Activated CD8-positive, alpha-beta memory T cell treated with anti-CD3 and anti-CD28 coated beads, Interleukin-2, amount 50 U/mL, for 48 hours (primary cell): ENCODE results near the gene CEP57.
"Not testable (repeated sequence)": the region's sequence is repeated elsewhere in the genome, so short reads cannot be mapped to it uniquely, and the experiment has no call there.

ENCODE experiments used
- DNase-seq: peaks from one replicate; pipeline ENCODE4 v3.0.0-alpha.2; 2020

The CEP57 gene

DNA sequence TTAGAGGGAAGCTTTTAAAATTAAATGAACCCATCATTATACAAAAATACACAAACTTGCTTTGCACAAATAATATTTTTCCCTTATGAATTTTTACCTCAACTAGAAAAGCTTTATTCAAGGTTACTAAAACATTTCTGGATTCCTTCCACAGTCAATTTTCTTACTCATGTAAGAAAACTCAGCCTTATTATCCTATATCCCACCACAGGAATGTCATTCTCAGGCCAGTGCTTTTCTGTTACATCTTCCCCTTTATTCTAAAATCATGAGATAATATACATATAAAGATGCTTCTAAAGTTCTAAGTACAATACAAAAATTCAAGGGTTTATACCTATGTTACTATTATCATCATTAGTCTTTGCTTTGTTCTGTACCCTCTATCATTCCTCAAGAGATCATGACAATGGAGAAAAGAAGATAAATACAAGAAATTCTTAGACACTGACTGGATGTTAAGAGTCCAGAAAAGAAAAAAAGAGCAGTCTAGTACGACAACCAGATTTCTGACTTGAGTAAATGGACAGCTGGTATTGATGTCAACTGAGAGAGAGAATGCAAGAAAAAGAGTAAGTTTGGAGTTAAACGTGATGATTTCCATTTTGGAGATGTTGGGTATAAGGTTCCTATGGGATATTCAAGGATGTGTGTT, 73.3 kb downstream of the CEP57 start:
- DNase-seq, result no peak

GRCh38 chr11:95867105-95867504, 76.8 kb downstream of the CEP57 start:
- no peak for DNase-seq

DNA sequence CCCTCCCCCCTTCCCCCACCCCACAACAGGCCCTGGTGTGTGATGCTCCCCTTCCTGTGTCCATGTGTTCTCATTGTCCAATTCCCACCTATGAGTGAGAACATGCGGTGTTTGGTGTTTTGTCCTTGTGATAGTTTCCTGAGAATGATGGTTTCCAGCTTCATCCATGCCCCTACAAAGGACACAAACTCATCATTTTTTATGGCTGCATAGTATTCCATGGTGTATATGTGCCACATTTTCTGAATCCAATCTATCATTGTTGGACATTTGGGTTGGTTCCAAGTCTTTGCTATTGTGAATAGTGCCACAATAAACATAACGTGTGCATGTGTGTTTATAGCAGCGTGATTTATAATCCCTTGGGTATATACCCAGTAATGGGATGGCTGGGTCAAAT, 80.6 kb downstream of the CEP57 start:
- not testable (repeated sequence) for DNase-seq

DNA sequence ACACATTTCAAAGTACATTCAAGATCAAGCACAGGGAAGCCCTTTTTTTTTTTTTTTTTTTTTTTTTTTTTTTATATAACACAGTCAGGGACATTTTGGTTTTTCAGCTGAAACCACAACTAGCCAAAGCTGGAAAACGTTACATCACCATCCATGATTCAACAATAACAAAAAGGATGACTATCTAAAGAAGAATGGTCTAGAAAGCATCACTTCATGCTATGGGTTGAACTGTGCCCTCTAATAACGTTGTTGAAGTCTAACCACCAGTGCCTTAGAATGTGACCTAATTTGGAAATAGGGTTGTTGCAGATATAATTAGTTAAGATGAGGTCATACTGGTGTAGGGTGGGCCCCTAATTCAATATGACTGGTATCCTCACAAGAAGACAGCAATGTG, 87.0 kb downstream of the CEP57 start:
- no peak for DNase-seq
